Adipocyte (in vitro differentiated cells): ENCODE data around the gene SEMG1.

Experiments
- DNase-seq: peaks from one replicate; pipeline ENCODE4 v3.0.0-alpha.2; 2015; ENCODE audit warnings: low read depth
- H3K27me3 ChIP-seq: replicated peaks from 2 replicates; pipeline ENCODE4 v1.7.0; 2013; ENCODE audit warnings: mild to moderate bottlenecking, low read length, moderate library complexity; ENCODE audit not compliant: control insufficient read depth, insufficient read depth
- H3K36me3 ChIP-seq: 2 replicates; pipeline ENCODE4 v1.7.0; 2013; ENCODE audit warnings: low read length, mild to moderate bottlenecking, moderate library complexity; ENCODE audit not compliant: control insufficient read depth, insufficient read depth, severe bottlenecking
- H3K4me1 ChIP-seq: 2 replicates; pipeline ENCODE4 v1.7.0; 2013; ENCODE audit warnings: mild to moderate bottlenecking, low read length, moderate library complexity; ENCODE audit not compliant: control insufficient read depth, insufficient read depth
- H3K4me3 ChIP-seq: 2 replicates; pipeline ENCODE4 v1.7.0; 2013; ENCODE audit warnings: mild to moderate bottlenecking, low read length, moderate library complexity
- H3K9ac ChIP-seq: 2 replicates; pipeline ENCODE4 v1.7.0; 2013; ENCODE audit warnings: mild to moderate bottlenecking, low read length, moderate library complexity
- H3K9me3 ChIP-seq: 2 replicates; pipeline ENCODE4 v1.7.0; 2013; ENCODE audit warnings: mild to moderate bottlenecking, low read length, moderate library complexity; ENCODE audit not compliant: control insufficient read depth

SEMG1 gene

DNA sequence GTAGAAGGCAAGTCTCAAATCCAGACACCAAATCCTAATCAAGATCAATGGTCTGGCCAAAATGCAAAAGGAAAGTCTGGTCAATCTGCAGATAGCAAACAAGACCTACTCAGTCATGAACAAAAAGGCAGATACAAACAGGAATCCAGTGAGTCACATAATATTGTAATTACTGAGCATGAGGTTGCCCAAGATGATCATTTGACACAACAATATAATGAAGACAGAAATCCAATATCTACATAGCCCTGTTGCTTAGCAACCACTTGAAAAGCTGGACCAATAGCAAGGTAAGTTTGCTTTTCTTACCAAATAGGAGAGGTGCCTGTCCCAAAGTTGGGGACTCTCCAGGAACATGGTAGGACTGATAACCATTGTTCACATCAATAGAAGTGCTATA, 16.3 kb downstream of the SEMG1 start:
- Histone ChIP-seq H3K27me3 (peaks cover 27% of the 10 kb centered on the region), H3K36me3 (no peaks in the 10 kb centered on the region), H3K9me3 (peaks cover under 1% of the 10 kb centered on the region), H3K4me1 (no peaks in the 10 kb centered on the region), H3K4me3 (no peak overlapping the region), H3K9ac (no peak overlapping the region)
- DNase-seq, result no peak

DNA sequence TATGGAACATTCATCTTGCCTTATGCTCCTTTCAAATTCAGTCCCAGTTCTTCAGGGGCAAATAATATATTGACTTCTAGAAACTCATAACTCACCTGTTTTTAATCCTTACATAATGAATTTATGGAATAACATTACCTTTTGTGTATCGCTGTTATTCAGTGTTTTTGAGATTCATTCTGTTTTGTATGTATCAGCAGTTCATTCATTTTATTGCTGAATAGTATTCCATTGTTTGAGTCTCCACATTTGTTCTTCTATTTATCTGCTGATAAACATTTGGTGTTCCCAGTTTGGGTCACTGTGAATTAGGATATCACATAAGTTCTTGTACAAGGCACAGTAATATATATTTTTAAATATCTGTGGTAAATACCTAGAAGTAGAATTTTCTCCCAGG, 19.5 kb downstream of the SEMG1 start:
- Histone ChIP-seq H3K36me3 (no peaks in the 10 kb centered on the region), H3K4me3 (no peak overlapping the region), H3K27me3 (peaks cover 26% of the 10 kb centered on the region), H3K9ac (no peak overlapping the region), H3K9me3 (no peaks in the 10 kb centered on the region), H3K4me1 (no peaks in the 10 kb centered on the region)
- DNase-seq, result no peak

DNA sequence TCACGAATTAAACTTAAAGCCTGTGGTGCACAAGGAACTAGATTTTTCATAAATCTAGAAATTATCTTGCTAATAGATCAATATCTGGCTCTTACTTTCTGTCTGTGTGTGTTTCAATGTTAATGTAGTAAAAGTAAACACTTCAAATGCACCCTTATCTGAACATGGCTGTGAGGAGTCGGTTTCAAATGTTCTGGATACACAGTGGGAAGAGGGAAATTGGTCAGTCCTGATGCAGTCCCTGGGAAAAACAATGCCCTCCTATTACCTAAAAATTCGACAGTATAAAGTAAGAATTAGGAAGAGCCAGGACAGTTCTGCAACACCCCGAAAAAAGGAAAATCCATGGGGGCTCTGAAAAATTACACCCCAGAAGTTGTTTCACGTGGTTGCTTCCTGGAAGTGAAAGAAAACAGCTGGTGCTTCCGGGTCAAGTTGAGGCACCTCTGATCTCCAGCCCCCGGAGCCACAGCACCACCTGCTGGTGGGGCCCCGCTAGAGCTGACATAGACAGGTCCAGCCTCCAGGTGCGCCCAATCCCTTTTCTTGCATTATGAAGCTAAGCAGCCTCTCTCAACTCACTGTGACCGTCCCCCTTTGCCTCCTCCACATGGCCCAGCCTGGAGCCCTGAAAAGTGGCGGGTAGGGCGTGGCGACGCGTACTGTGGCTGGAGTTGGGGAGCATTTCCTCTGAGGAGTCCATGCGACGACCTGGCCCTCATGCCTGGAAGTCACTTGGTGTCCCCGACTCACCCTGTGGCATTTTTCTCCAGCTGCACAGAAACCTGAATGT, 22.6 kb downstream of the SEMG1 start:
- Histone ChIP-seq H3K9ac (no peak overlapping the region), H3K36me3 (no peaks in the 10 kb centered on the region), H3K27me3 (peaks cover 19% of the 10 kb centered on the region), H3K4me1 (no peaks in the 10 kb centered on the region), H3K9me3 (peaks cover 19% of the 10 kb centered on the region), H3K4me3 (no peak overlapping the region)
- DNase-seq, result no peak

DNA sequence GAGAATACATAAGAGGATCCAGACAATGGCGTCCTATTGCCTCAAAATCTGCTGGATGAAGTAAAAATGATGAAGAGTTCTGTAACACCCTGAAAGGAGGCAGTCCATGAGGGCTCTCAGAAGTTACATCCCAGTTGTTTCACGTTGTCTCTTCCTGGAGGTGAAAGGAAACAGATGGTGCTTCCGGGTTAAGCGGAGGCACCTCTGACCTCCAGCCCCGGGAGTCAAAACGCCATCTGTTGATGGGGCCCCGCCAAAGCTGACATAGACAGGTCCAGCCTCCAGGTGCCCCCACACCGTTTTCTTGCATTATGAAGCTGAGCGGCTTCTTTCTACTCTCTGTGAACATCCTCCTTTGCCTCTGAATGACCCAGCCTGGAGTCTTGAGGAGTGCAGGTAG, 23.8 kb downstream of the SEMG1 start:
- peaks cover 18% of the 10 kb centered on the region for H3K27me3 ChIP-seq
- no peak for DNase-seq
- H3K36me3 ChIP-seq, result no peaks in the 10 kb centered on the region
- peaks cover 30% of the 10 kb centered on the region for H3K9me3 ChIP-seq
- no peak overlapping the region for H3K9ac ChIP-seq
- H3K4me1 ChIP-seq, result no peaks in the 10 kb centered on the region
- no peak overlapping the region for H3K4me3 ChIP-seq

DNA sequence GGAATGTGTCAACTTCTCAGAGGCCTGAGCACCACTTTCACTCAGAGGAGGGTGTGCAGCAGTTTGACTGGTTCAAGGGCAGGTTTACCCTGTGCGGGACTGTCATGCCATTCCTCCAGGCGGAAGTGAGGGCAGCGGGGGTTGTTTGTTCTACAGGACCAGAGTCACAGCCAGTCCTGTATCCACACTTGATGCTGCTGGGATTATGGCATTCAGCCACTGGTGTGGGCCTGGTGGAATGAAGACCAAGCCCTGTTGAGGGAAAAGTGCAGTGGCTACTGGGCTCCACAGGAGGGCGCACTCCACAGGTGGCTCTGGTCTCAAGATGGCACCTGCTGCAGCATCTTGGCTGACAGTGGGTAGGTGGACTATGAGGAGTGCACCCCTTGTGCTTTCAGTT, 29.2 kb downstream of the SEMG1 start:
- peaks cover 34% of the 10 kb centered on the region for H3K9me3 ChIP-seq
- no peaks in the 10 kb centered on the region for H3K4me1 ChIP-seq
- no peak overlapping the region for H3K9ac ChIP-seq
- no peaks in the 10 kb centered on the region for H3K36me3 ChIP-seq
- no peak for DNase-seq
- H3K4me3 ChIP-seq, result no peak overlapping the region
- peaks cover 35% of the 10 kb centered on the region for H3K27me3 ChIP-seq

DNA sequence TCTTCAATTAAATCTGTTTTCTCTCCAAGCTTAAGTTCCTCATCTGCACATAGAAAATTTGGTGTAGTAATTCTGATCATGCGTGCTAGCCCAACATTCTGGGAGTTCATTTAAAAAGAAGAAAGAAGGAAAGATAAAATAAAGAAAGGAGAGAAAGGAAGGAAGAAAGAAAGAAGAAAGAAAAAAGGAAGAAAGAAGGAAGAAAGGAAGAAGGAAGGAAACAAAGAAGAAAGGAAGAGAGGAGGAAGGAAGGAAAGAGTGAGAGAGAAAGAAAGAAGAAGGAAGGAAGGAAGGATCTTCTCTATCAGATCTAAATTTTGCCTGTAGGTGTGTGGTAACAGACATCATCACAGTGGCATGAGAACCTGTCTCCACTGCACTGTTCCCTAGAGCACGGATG, 31.3 kb downstream of the SEMG1 start:
- DNase-seq, result no peak
- peaks cover 26% of the 10 kb centered on the region for H3K27me3 ChIP-seq
- H3K4me1 ChIP-seq, result no peaks in the 10 kb centered on the region
- H3K9me3 ChIP-seq, result peaks cover 28% of the 10 kb centered on the region
- no peak overlapping the region for H3K9ac ChIP-seq
- H3K36me3 ChIP-seq, result no peaks in the 10 kb centered on the region
- H3K4me3 ChIP-seq, result no peak overlapping the region

DNA sequence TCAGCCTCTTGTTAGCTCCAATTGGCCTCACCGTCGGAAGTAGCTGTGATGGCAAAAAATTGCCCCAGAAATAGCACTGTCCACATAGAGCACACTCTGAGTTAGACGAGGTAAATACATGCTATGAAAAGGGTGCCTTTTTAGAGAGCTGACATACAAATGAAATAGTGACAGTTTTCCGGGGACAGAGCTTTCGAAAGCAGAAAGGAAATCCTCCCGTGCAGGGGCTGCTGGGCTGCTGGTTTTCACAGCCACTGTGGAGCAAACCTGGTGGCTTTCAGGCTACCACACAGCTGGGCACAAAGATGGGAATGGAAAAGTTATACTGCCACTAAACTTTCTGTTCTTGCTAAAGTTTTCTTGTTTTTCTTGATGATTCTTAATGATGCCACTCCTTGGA, 39.3 kb downstream of the SEMG1 start:
- H3K36me3 ChIP-seq, result no peaks in the 10 kb centered on the region
- H3K9ac ChIP-seq, result no peak overlapping the region
- no peak overlapping the region for H3K4me3 ChIP-seq
- H3K27me3 ChIP-seq, result peaks cover 26% of the 10 kb centered on the region
- H3K9me3 ChIP-seq, result no peaks in the 10 kb centered on the region
- no peaks in the 10 kb centered on the region for H3K4me1 ChIP-seq
- no peak for DNase-seq

DNA sequence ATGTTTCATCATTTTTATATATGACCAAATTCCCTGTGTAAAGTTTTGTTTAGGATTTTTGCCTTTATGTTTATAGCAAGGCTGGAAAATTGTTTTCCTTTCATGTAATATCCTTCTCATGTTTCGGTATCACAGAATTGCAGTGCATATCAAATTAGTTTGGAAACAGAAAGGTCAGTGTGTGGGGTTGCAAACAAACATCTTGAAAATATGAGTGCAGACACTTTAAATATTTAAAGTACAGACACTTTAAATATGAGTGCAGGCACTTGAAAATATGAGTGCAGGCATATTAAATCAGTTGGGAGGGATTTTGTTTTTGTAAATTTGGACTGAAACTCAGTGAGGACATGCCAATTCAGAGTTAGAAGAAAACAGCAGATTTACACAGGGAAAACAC, 41.0 kb downstream of the SEMG1 start:
- H3K4me3 ChIP-seq, result no peak overlapping the region
- DNase-seq, result no peak
- no peak overlapping the region for H3K9ac ChIP-seq
- no peaks in the 10 kb centered on the region for H3K4me1 ChIP-seq
- peaks cover 39% of the 10 kb centered on the region for H3K27me3 ChIP-seq
- H3K36me3 ChIP-seq, result no peaks in the 10 kb centered on the region
- H3K9me3 ChIP-seq, result no peaks in the 10 kb centered on the region

DNA sequence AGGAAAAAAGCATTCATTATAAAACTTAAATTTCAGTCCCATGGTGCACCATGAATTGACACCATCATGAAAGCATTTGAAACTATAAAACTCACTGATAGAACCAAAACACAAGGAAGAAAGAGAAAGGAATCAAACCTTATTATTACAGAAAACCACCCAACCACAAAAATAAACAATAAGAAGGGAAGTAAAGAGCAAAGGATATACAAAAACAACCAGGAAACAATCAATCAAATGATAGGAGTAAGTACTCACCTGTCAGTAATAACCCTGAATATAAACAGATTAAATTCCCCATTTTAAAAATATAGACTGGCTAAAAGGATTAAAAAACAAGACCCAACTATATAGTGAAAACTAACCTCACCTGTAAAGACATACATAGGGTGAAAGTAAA, 41.8 kb downstream of the SEMG1 start:
- Histone ChIP-seq H3K4me1 (no peaks in the 10 kb centered on the region), H3K9me3 (no peaks in the 10 kb centered on the region), H3K27me3 (peaks cover 39% of the 10 kb centered on the region), H3K36me3 (no peaks in the 10 kb centered on the region), H3K9ac (no peak overlapping the region), H3K4me3 (no peak overlapping the region)
- no peak for DNase-seq

DNA sequence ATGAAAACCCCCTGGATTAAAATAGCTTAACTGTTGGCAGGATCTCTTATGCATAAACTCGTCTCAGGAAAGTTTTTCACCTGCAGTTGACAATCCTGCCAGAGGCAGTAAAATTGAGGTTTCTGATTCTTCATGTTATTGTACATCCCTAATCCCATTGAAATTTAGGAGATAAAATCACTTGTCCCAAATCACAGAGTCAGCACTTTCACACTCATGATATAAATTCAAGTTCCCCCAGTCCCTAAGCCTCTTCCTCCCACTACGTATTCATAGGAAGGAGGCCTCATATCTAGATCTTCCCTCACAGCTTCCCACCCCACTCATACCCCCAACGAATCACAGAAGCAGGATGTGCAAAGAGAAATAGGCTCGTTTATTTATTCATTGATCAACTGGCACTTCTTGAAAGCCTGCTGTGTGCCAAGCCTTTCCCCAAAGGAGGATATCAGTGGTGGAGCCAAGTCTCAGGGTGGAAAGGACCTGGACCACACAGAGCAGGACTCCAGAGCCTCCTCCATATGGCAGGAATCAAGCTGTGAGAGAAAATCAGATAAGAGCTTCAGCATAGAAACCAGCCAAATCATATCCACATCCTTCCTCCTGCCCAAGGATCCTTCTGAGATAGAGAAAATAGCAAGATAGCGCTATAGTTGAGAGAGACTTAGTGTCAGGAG, 45.2 kb downstream of the SEMG1 start:
- Histone ChIP-seq H3K36me3 (no peaks in the 10 kb centered on the region), H3K4me1 (peaks cover 14% of the 10 kb centered on the region), H3K27me3 (peaks cover 23% of the 10 kb centered on the region), H3K9me3 (no peaks in the 10 kb centered on the region), H3K4me3 (no peak overlapping the region), H3K9ac (no peak overlapping the region)
- no peak for DNase-seq

DNA sequence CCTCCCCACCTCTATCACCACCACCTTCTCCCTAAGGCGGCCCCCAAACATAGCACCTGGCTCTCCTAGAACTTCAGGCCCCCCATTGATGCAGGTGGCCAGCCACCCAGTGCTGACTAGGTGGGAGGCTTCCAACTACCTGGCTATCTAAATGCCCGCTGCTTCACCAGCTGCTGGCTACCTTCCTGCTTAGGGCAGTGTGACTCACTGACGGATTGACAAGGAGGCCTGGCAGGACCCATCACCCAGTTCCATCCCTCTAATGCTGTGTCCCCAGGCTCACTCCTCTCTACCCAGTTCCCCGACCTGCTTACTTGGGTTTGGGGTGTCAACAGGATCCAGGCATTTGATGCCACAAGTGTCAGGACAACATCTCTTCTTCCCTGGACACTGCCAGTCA, 46.4 kb downstream of the SEMG1 start:
- Histone ChIP-seq H3K4me3 (no peak overlapping the region), H3K9me3 (no peaks in the 10 kb centered on the region), H3K9ac (no peak overlapping the region), H3K27me3 (peaks cover 23% of the 10 kb centered on the region), H3K4me1 (peaks cover 14% of the 10 kb centered on the region), H3K36me3 (no peaks in the 10 kb centered on the region)
- DNase-seq, result no peak
